ENCODE measurements around the gene RHOBTB3.
A peak's percentile ranks its signal among the peaks of the same experiment; 100 is the strongest.

RHOBTB3 gene

GRCh38 chr5:95778713-95779436 lies 47.7 kb downstream of the RHOBTB3 start:
- TF ChIP-seq EZH2 (IDR thresholded peaks at IDR 0.05) (no peak), POLR2AphosphoS5 (IDR thresholded peaks at IDR 0.05; ENCODE audit: borderline replicate concordance, low read depth, low read length) (no peak), FOXP2 (optimal IDR thresholded peaks at IDR 0.05; ENCODE audit: control extremely low read depth, extremely low read length, insufficient read depth) (no peak)
- Histone ChIP-seq H3K27ac (peak overlapping the region; percentile 35; the same call in 1 of the 2 replicates), H3K9ac (ENCODE audit: insufficient read length) (no peak overlapping the region), H3K9me3 (ENCODE audit: low read depth, low read length) (no peaks in the 10 kb centered on the region), H3K36me3 (ENCODE audit: insufficient read depth, low read length) (peaks cover 39% of the 10 kb centered on the region), H3K4me3 (no peak overlapping the region)
- DNase-seq (ENCODE audit: low read depth, low spot score) = no peak

DNA sequence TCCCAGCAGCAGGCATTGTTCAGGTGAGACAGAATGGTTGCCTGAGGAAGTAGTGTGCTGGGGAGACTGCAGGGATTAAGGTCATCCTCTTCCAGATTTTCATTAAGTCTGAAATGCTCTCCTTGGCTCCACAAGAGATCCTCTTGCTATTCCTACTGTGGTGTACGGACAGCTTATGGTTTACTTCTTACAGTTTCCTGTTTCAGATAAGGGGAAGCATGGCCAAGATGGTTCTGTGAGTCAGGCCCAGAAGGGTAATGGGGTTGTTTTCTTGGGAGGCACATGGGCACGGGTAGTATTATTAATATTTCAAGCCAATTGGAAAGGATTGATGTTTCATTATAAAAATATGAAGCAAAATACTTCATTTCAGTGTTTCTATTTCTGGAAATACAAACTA lies 48.5 kb downstream of the RHOBTB3 start:
- Histone ChIP-seq H3K9ac (ENCODE audit: insufficient read length) (no peak overlapping the region), H3K9me3 (ENCODE audit: low read depth, low read length) (no peaks in the 10 kb centered on the region), H3K36me3 (ENCODE audit: insufficient read depth, low read length) (peaks cover 46% of the 10 kb centered on the region), H3K4me3 (no peak overlapping the region), H3K27ac (0 out of 2 replicates have a peak overlapping the region, but pooled peaks have one; percentile 35)
- TF ChIP-seq EZH2 (IDR thresholded peaks at IDR 0.05) (no peak), FOXP2 (optimal IDR thresholded peaks at IDR 0.05; ENCODE audit: control extremely low read depth, extremely low read length, insufficient read depth) (no peak), POLR2AphosphoS5 (IDR thresholded peaks at IDR 0.05; ENCODE audit: borderline replicate concordance, low read depth, low read length) (no peak)
- DNase-seq (ENCODE audit: low read depth, low spot score) = no peak

DNA sequence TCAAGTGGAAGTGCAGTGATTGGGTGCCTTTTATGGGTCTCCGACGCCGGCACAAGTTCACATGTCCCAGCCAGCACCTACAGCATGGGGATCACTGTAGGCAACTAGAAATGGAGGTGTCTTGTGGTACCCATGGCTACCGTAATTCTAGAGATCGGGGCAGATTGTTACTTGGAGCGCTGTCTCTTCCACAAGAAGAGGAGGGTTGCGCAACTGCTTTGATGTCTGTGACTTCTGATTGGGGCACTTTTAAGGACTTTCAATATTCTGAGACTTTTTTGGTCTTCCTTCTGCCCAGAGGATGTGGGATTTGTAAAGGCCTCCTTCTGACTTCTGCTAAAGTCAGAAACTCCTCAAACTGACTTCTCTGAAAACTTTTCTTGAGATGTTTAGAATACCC lies 49.5 kb downstream of the RHOBTB3 start:
- Histone ChIP-seq H3K27ac (peak overlapping the region; percentile 7; the same call in 1 of the 2 replicates), H3K4me3 (no peak overlapping the region), H3K9ac (ENCODE audit: insufficient read length) (no peak overlapping the region), H3K9me3 (ENCODE audit: low read depth, low read length) (no peaks in the 10 kb centered on the region), H3K36me3 (ENCODE audit: insufficient read depth, low read length) (peaks cover 51% of the 10 kb centered on the region)
- TF ChIP-seq FOXP2 (optimal IDR thresholded peaks at IDR 0.05; ENCODE audit: control extremely low read depth, extremely low read length, insufficient read depth) (no peak), EZH2 (IDR thresholded peaks at IDR 0.05) (no peak), POLR2AphosphoS5 (IDR thresholded peaks at IDR 0.05; ENCODE audit: borderline replicate concordance, low read depth, low read length) (no peak)
- no peak for DNase-seq (ENCODE audit: low read depth, low spot score)

DNA sequence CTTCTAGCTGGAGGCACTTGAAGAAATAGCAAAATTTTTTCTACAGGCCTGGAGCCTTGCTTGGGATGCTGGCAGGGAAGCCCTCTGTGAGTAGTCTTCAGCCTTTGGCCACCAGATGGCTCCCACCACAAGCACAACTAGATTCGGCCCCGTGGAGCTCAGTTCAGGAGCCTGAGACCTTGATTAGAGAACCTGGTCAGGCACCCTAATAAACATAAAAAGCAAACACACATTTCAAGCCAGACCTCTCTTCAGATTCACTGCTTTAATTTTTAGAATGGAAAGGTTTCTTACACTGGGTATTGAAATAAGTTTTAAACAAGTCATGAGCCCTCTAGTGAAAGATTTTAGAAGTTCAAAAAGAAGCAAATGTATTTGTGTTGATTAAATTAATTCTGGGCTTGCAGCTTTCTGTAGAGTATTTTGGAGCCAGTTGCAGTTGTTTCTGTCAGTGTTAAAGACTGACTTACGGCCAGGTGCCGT lies 50.0 kb downstream of the RHOBTB3 start:
- TF ChIP-seq FOXP2 (optimal IDR thresholded peaks at IDR 0.05; ENCODE audit: control extremely low read depth, extremely low read length, insufficient read depth) (no peak), EZH2 (IDR thresholded peaks at IDR 0.05) (no peak), POLR2AphosphoS5 (IDR thresholded peaks at IDR 0.05; ENCODE audit: borderline replicate concordance, low read depth, low read length) (no peak)
- Histone ChIP-seq H3K9me3 (ENCODE audit: low read depth, low read length) (no peaks in the 10 kb centered on the region), H3K9ac (ENCODE audit: insufficient read length) (no peak overlapping the region), H3K36me3 (ENCODE audit: insufficient read depth, low read length) (peaks cover 57% of the 10 kb centered on the region), H3K27ac (peak overlapping the region; percentile 7; the same call in 1 of the 2 replicates), H3K4me3 (no peak overlapping the region)
- no peak for DNase-seq (ENCODE audit: low read depth, low spot score)

DNA sequence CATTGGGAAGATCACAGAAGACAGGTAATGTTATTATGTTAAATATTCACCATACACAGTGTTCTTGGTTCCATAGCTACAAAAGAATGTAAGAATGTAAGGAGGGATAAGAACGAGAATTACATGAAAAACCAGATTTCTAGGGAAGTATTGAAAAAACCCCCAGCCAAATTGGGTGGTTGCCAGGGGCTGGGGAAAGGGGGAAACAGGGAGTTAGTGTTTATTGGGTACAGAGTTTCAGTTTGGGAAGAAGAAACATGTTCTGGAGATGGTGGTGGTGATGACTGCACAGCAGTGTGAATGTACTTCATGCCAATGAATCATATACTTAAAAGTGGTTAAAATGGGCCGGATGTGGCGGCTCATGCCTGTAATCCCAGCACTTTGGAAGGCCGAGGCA lies 51.0 kb downstream of the RHOBTB3 start:
- H3K9ac ChIP-seq (ENCODE audit: insufficient read length) = no peak overlapping the region
- H3K36me3 ChIP-seq (ENCODE audit: insufficient read depth, low read length) = peaks cover 59% of the 10 kb centered on the region
- DNase-seq (ENCODE audit: low read depth, low spot score) = no peak
- no peak for TF ChIP-seq FOXP2 (optimal IDR thresholded peaks at IDR 0.05; ENCODE audit: control extremely low read depth, extremely low read length, insufficient read depth)
- TF ChIP-seq EZH2 (IDR thresholded peaks at IDR 0.05) = no peak
- no peak for TF ChIP-seq POLR2AphosphoS5 (IDR thresholded peaks at IDR 0.05; ENCODE audit: borderline replicate concordance, low read depth, low read length)
- H3K4me3 ChIP-seq = no peak overlapping the region
- H3K9me3 ChIP-seq (ENCODE audit: low read depth, low read length) = no peaks in the 10 kb centered on the region
- H3K27ac ChIP-seq = no peak overlapping the region

GRCh38 chr5:95783661-95784060 lies 52.5 kb downstream of the RHOBTB3 start:
- Histone ChIP-seq H3K9ac (ENCODE audit: insufficient read length) (no peak overlapping the region), H3K4me3 (no peak overlapping the region), H3K27ac (no peak overlapping the region), H3K9me3 (ENCODE audit: low read depth, low read length) (no peaks in the 10 kb centered on the region), H3K36me3 (ENCODE audit: insufficient read depth, low read length) (peaks cover 67% of the 10 kb centered on the region)
- DNase-seq (ENCODE audit: low read depth, low spot score) = no peak
- TF ChIP-seq EZH2 (IDR thresholded peaks at IDR 0.05) = no peak
- no peak for TF ChIP-seq FOXP2 (optimal IDR thresholded peaks at IDR 0.05; ENCODE audit: control extremely low read depth, extremely low read length, insufficient read depth)
- TF ChIP-seq POLR2AphosphoS5 (IDR thresholded peaks at IDR 0.05; ENCODE audit: borderline replicate concordance, low read depth, low read length) = no peak

- Histone ChIP-seq H3K27ac (no peak overlapping the region), H3K36me3 (ENCODE audit: insufficient read depth, low read length) (peaks cover 75% of the 10 kb centered on the region), H3K9me3 (ENCODE audit: low read depth, low read length) (no peaks in the 10 kb centered on the region), H3K4me3 (no peak overlapping the region), H3K9ac (ENCODE audit: insufficient read length) (no peak overlapping the region)
- no peak for DNase-seq (ENCODE audit: low read depth, low spot score)
- TF ChIP-seq POLR2AphosphoS5 (IDR thresholded peaks at IDR 0.05; ENCODE audit: borderline replicate concordance, low read depth, low read length) (no peak), FOXP2 (optimal IDR thresholded peaks at IDR 0.05; ENCODE audit: control extremely low read depth, extremely low read length, insufficient read depth) (no peak), EZH2 (IDR thresholded peaks at IDR 0.05) (no peak)
Measured at GRCh38 chr5:95784514-95785302, 53.6 kb downstream of the RHOBTB3 start.

GRCh38 chr5:95786821-95787418 lies 55.8 kb downstream of the RHOBTB3 start:
- Histone ChIP-seq H3K9ac (ENCODE audit: insufficient read length) (no peak overlapping the region), H3K36me3 (ENCODE audit: insufficient read depth, low read length) (peaks cover 82% of the 10 kb centered on the region), H3K27ac (no peak overlapping the region), H3K9me3 (ENCODE audit: low read depth, low read length) (no peaks in the 10 kb centered on the region), H3K4me3 (no peak overlapping the region)
- TF ChIP-seq EZH2 (IDR thresholded peaks at IDR 0.05) (no peak), FOXP2 (optimal IDR thresholded peaks at IDR 0.05; ENCODE audit: control extremely low read depth, extremely low read length, insufficient read depth) (no peak), POLR2AphosphoS5 (IDR thresholded peaks at IDR 0.05; ENCODE audit: borderline replicate concordance, low read depth, low read length) (no peak)
- DNase-seq (ENCODE audit: low read depth, low spot score) = no peak
